ENCODE measurements around the gene DUSP22.

The DUSP22 gene

GRCh38 chr6:398558-399078 lies 106.3 kb downstream of the DUSP22 start:
- no peaks in the 10 kb centered on the region for H3K9me3 ChIP-seq
- DNase-seq, result no peak
- TF ChIP-seq CTCF (IDR thresholded peaks at IDR 0.05), result no peak
- no peak overlapping the region for H3K27ac ChIP-seq
- H3K27me3 ChIP-seq, result peaks cover 0 to 31% of the 10 kb centered on the region in 2 donors
- intact Hi-C loops (cut with DNase I; ENCODE audit: low total_unique reads), result no loop called here
- peaks cover 0 to 4% (median 2%) of the 10 kb centered on the region in 4 donors for H3K4me1 ChIP-seq
- no peak overlapping the region for H3K4me3 ChIP-seq
- no peaks in the 10 kb centered on the region for H3K36me3 ChIP-seq

GRCh38 chr6:399785-400534 lies 107.7 kb downstream of the DUSP22 start:
- TF ChIP-seq CTCF (IDR thresholded peaks at IDR 0.05), result no peak
- H3K9me3 ChIP-seq, result no peaks in the 10 kb centered on the region
- H3K36me3 ChIP-seq, result no peaks in the 10 kb centered on the region
- no peak overlapping the region for H3K4me3 ChIP-seq
- peaks cover 0 to 18% of the 10 kb centered on the region in 2 donors for H3K27me3 ChIP-seq
- H3K27ac ChIP-seq, result no peak overlapping the region
- intact Hi-C loops (cut with DNase I; ENCODE audit: low total_unique reads), result no loop called here
- no peak for DNase-seq
- H3K4me1 ChIP-seq, result no peaks in the 10 kb centered on the region

- Histone ChIP-seq H3K9me3 (no peaks in the 10 kb centered on the region), H3K27me3 (peaks cover 0 to 13% of the 10 kb centered on the region in 2 donors), H3K4me1 (no peaks in the 10 kb centered on the region), H3K4me3 (no peak overlapping the region), H3K36me3 (no peaks in the 10 kb centered on the region), H3K27ac (no peak overlapping the region)
- no peak for TF ChIP-seq CTCF (IDR thresholded peaks at IDR 0.05)
- DNase-seq, result no peak
- intact Hi-C loops (cut with DNase I; ENCODE audit: low total_unique reads), result no loop called here
These were observed 108.5 kb downstream of the DUSP22 start for GRCh38 chr6:400815-401214.

Measured in tibial artery (tissue), 4 donors.